Karpas-422 (cell line): ENCODE results near the gene C19orf25. TPM values are rescaled to one million over a fixed set of nuclear protein-coding genes. Genes with fewer than 3 reads are reported as not detected.
"Not testable (repeated sequence)": the region's sequence is repeated elsewhere in the genome, so short reads cannot be mapped to it uniquely, and the experiment has no call there.

Experiments
- DNase-seq: peaks from one replicate; pipeline ENCODE4 v3.0.0-alpha.2; 2015
- H2AFZ ChIP-seq: fragments of 200-600 bp; sonication (generic); 2 replicates; pipeline ENCODE4 v1.6.1; 2014; ENCODE audit warnings: antibody characterized with exemption, low read length, mixed read lengths
- H3K27ac ChIP-seq: fragments of 200-600 bp; sonication (generic); 2 replicates; pipeline ENCODE4 v1.5.1; 2014; ENCODE audit warnings: mild to moderate bottlenecking, low read length, moderate library complexity
- H3K27me3 ChIP-seq: fragments of 200-600 bp; sonication (generic); 2 replicates; pipeline ENCODE4 v1.6.1; 2014; ENCODE audit warnings: low read length, mixed read lengths
- H3K36me3 ChIP-seq: fragments of 200-600 bp; sonication (generic); 2 replicates; pipeline ENCODE4 v1.6.1; 2014; ENCODE audit warnings: low read length, mixed read lengths; ENCODE audit not compliant: insufficient read depth
- H3K4me1 ChIP-seq: fragments of 200-600 bp; sonication (generic); 2 replicates; pipeline ENCODE4 v1.6.1; 2014; ENCODE audit warnings: mild to moderate bottlenecking, low read length, mixed read lengths
- H3K4me2 ChIP-seq: fragments of 200-600 bp; sonication (generic); 2 replicates; pipeline ENCODE4 v1.6.1; 2014; ENCODE audit warnings: low read length, low read depth, mild to moderate bottlenecking; ENCODE audit not compliant: poor library complexity, severe bottlenecking
- H3K4me3 ChIP-seq: fragments of 200-600 bp; sonication (generic); 2 replicates; pipeline ENCODE4 v1.5.1; 2014; ENCODE audit warnings: mild to moderate bottlenecking, antibody characterized with exemption, low read length, mixed read lengths
- H3K79me2 ChIP-seq: fragments of 200-600 bp; sonication (generic); 2 replicates; pipeline ENCODE4 v1.6.1; 2014; ENCODE audit warnings: mild to moderate bottlenecking, low read length, mixed read lengths
- H3K9ac ChIP-seq: fragments of 200-600 bp; sonication (generic); 2 replicates; pipeline ENCODE4 v1.6.0; 2014; ENCODE audit warnings: low read length
- H3K9me2 ChIP-seq: fragments of 200-600 bp; sonication (generic), shearing (Covaris generic); replicated peaks from 2 replicates; pipeline ENCODE4 v1.6.0; 2014; ENCODE audit warnings: mild to moderate bottlenecking, low read length, moderate library complexity; ENCODE audit not compliant: insufficient read depth
- H3K9me3 ChIP-seq: fragments of 300-700, 200-600 bp; sonication (generic); 2 replicates; pipeline ENCODE4 v1.6.1; 2014; ENCODE audit warnings: low read length, mixed read lengths
- H4K20me1 ChIP-seq: fragments of 200-600 bp; sonication (generic); 2 replicates; pipeline ENCODE4 v1.6.1; 2014; ENCODE audit warnings: mild to moderate bottlenecking, antibody characterized with exemption, low read length, low read depth; ENCODE audit not compliant: insufficient read depth
- total RNA-seq: library from RNA; depleted of rRNA; stranded (reverse); fragments of >200 nt; shearing (Covaris generic); gene quantifications from 2 replicates; pipeline ENCODE4 v1.2.3, GENCODE V29; 2014; ENCODE audit warnings: low replicate concordance

Gene C19orf25
- total RNA-seq, 1 experiment from 2014 or later, result 26.4 TPM

DNA sequence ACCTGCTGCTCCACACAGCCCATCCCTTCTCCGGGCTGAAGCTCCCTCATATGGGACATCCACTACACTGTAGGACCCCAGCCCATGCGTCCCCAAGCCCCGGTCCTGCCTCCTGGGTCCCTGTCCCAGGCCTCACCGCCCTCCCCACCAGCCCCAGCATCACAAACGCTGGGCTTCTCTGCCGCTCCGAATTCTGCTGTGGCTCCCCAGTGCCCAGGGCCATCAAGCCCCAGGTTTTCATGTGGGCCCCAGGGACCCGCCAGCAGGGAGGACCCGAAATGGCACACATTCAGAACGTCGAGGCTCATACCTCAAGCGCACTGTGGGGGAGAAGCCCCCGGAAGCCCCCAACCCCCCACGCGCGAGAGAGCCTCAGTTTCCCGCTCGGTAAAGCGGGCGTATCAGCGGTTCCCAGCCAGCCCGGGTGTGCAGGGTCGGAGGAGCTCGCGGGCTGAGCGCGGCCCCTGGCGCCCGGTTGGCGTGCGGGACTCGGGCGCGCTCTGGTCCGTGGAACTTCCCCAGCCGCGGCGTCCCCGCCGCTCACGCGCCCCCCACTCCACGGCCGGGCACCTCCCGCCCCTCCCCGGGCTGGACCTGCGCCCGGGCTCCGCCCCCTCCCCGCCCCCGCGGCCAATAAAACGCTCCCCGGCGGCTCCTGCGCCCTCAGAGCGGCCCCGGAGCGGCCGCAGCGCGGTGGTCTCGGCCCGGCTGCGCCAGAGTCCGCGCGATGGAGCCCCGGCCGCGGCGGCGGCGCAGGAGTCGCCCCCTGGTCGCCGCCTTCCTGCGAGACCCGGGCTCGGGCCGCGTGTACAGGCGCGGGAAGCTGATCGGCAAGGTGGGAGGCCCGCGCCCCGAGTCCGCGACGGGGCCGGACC lies 44.6 kb upstream of the C19orf25 start, which contains the start of gene PLK5:
PLK5 (plus strand) TSS at position 666 of the 875 bp plus-strand sequence. CDS start 2,920 bp downstream, outside the sequence.
- no peak within 1 kb of the TSS for H3K4me3 ChIP-seq
- H2AFZ ChIP-seq, result no peak within 1 kb of the TSS
- no peak within 1 kb of the TSS for H3K4me2 ChIP-seq
- H3K9ac ChIP-seq, result no peak within 1 kb of the TSS
- DNase-seq, result no peak
- H3K27ac ChIP-seq, result no peak within 1 kb of the TSS
- no peaks in the 10 kb centered on the region for H3K79me2 ChIP-seq
- H3K9me3 ChIP-seq, result no peaks in the 10 kb centered on the region
- no peaks in the 10 kb centered on the region for H3K9me2 ChIP-seq
- no peaks in the 10 kb centered on the region for H3K27me3 ChIP-seq
- no peaks in the 10 kb centered on the region for H4K20me1 ChIP-seq
- H3K36me3 ChIP-seq, result no peaks in the 10 kb centered on the region
- H3K4me1 ChIP-seq, result no peaks in the 10 kb centered on the region; the same call in 1 of the 2 replicates

- Histone ChIP-seq H3K4me1 (no peaks in the 10 kb centered on the region; the same call in 1 of the 2 replicates), H3K27ac (no peak overlapping the region), H3K36me3 (no peaks in the 10 kb centered on the region), H3K9me2 (no peaks in the 10 kb centered on the region), H3K9ac (no peak overlapping the region), H3K4me2 (no peak overlapping the region), H3K9me3 (no peaks in the 10 kb centered on the region), H3K27me3 (no peaks in the 10 kb centered on the region), H3K4me3 (no peak overlapping the region), H4K20me1 (no peaks in the 10 kb centered on the region), H3K79me2 (no peaks in the 10 kb centered on the region), H2AFZ (no peak overlapping the region)
- DNase-seq, result no peak
These were observed 43.8 kb upstream of the C19orf25 start for GRCh38 chr19:1522838-1523237.

DNA sequence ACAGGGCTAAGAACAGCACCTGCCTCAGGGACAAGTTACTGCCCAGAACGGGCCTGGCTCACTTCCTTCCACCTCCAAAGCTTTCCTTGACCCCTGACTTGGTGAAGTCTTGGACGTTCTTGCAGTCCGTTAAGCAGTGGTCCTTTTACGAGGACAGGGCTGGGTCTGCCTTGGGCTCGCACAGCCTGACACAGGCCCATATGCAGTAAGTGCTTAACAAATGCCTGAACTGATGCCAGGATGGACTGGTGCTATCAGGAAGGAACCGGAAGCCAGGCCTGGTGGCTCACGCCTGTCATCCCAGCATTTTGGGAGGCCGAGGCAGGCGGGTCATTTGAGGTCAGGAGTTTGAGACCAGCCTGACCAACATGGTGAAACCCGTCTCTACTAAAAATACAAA lies 43.0 kb upstream of the C19orf25 start:
- Histone ChIP-seq H2AFZ (no peak overlapping the region), H3K9me3 (no peaks in the 10 kb centered on the region), H3K4me3 (no peak overlapping the region), H4K20me1 (no peaks in the 10 kb centered on the region), H3K27ac (no peak overlapping the region), H3K4me1 (no peaks in the 10 kb centered on the region; the same call in 1 of the 2 replicates), H3K4me2 (no peak overlapping the region), H3K36me3 (no peaks in the 10 kb centered on the region), H3K79me2 (no peaks in the 10 kb centered on the region), H3K9me2 (no peaks in the 10 kb centered on the region), H3K27me3 (no peaks in the 10 kb centered on the region), H3K9ac (no peak overlapping the region)
- DNase-seq, result no peak

- H2AFZ ChIP-seq, result no peak overlapping the region
- H4K20me1 ChIP-seq, result no peaks in the 10 kb centered on the region
- H3K27me3 ChIP-seq, result no peaks in the 10 kb centered on the region
- no peaks in the 10 kb centered on the region for H3K36me3 ChIP-seq
- H3K9me3 ChIP-seq, result no peaks in the 10 kb centered on the region
- H3K4me3 ChIP-seq, result no peak overlapping the region
- no peaks in the 10 kb centered on the region for H3K9me2 ChIP-seq
- no peaks in the 10 kb centered on the region; the same call in 1 of the 2 replicates for H3K4me1 ChIP-seq
- no peak overlapping the region for H3K27ac ChIP-seq
- H3K9ac ChIP-seq, result no peak overlapping the region
- H3K4me2 ChIP-seq, result no peak overlapping the region
- H3K79me2 ChIP-seq, result no peaks in the 10 kb centered on the region
- no peak for DNase-seq
These were observed 42.6 kb upstream of the C19orf25 start for GRCh38 chr19:1521636-1522035.

GRCh38 chr19:1520203-1520780 lies 41.3 kb upstream of the C19orf25 start:
- no peak overlapping the region for H3K9ac ChIP-seq

DNA sequence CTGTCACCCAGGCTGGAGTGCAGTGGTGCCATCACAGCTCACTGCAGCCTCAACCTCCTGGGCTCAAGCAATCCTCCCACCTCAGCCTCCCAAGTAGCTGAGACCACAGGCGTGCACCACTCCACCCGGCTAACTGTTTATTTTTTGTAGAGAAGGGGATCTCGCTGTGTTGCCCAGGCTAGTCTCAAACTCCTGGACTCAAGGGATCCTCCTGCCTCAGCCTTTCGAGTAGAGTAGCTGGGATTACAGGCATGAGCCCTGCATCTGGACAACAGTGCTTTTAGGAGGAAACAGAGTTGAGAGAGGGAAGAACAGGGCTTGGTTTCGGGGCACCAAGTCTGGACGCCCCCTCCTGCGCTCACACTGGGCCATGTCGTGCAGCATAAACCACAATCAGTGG lies 40.8 kb upstream of the C19orf25 start:
- DNase-seq, H4K20me1 ChIP-seq, H3K79me2 ChIP-seq, H3K27ac ChIP-seq, H3K4me1 ChIP-seq, H3K9me2 ChIP-seq, H3K4me3 ChIP-seq, H3K36me3 ChIP-seq, H2AFZ ChIP-seq, H3K9me3 ChIP-seq, H3K27me3 ChIP-seq, H3K4me2 ChIP-seq, H3K9ac ChIP-seq: not testable (repeated sequence)

More at GRCh38 chr19:1520203-1520780, 41.3 kb upstream of the C19orf25 start:
- Histone ChIP-seq H3K79me2 (no peaks in the 10 kb centered on the region), H4K20me1 (no peaks in the 10 kb centered on the region), H3K36me3 (no peaks in the 10 kb centered on the region), H2AFZ (no peak overlapping the region), H3K4me2 (no peak overlapping the region), H3K9me3 (no peaks in the 10 kb centered on the region), H3K27ac (no peak overlapping the region), H3K27me3 (no peaks in the 10 kb centered on the region), H3K4me3 (no peak overlapping the region), H3K9me2 (no peaks in the 10 kb centered on the region), H3K4me1 (no peaks in the 10 kb centered on the region; the same call in 1 of the 2 replicates)
- DNase-seq, result no peak

- H2AFZ ChIP-seq, result no peak overlapping the region
- no peaks in the 10 kb centered on the region for H3K9me2 ChIP-seq
- no peaks in the 10 kb centered on the region; the same call in 1 of the 2 replicates for H3K4me1 ChIP-seq
- H3K36me3 ChIP-seq, result no peaks in the 10 kb centered on the region
- no peaks in the 10 kb centered on the region for H3K9me3 ChIP-seq
- H3K79me2 ChIP-seq, result no peaks in the 10 kb centered on the region
- no peaks in the 10 kb centered on the region for H4K20me1 ChIP-seq
- no peak for DNase-seq
- H3K27me3 ChIP-seq, result no peaks in the 10 kb centered on the region
- H3K4me2 ChIP-seq, result no peak overlapping the region
- H3K27ac ChIP-seq, result no peak overlapping the region
- no peak overlapping the region for H3K4me3 ChIP-seq
- H3K9ac ChIP-seq, result no peak overlapping the region
These were observed 39.5 kb upstream of the C19orf25 start for GRCh38 chr19:1518471-1518870.

DNA sequence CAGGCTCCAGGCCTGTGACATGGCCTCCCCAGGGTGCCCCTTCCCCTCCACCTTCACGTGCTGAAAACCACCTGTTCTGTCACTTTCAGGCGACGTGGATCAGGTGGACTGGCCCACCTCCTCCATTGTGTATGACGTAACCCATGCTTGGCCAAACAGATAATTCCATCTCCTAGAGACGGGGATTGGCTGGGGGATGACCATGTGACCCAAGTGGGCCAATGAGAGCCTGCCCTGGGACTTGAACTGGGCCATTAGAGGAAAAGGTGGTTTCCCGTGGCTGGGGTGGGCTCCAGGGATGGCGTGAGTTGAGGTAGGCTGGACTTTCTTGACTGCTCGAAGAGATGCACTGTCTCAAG lies 37.4 kb upstream of the C19orf25 start:
- Histone ChIP-seq H3K4me2 (no peak overlapping the region), H3K9me2 (no peaks in the 10 kb centered on the region), H4K20me1 (no peaks in the 10 kb centered on the region), H3K4me3 (no peak overlapping the region), H2AFZ (no peak overlapping the region), H3K27me3 (no peaks in the 10 kb centered on the region), H3K9ac (no peak overlapping the region), H3K36me3 (no peaks in the 10 kb centered on the region), H3K27ac (no peak overlapping the region), H3K9me3 (no peaks in the 10 kb centered on the region), H3K79me2 (no peaks in the 10 kb centered on the region), H3K4me1 (peaks cover 2% of the 10 kb centered on the region; the same call in 1 of the 2 replicates)
- DNase-seq, result peak; percentile 72
